Duodenal mucosa (tissue), 2 donors: ENCODE data around the gene TMEM175.
"Not testable (repeated sequence)": the region's sequence is repeated elsewhere in the genome, so short reads cannot be mapped to it uniquely, and the experiment has no call there.

Experiments used
- H3K27ac ChIP-seq: one replicate; pipeline ENCODE4 v1.7.0; 2013; ENCODE audit warnings: low read depth, low read length
- H3K27me3 ChIP-seq, 2 donors: one replicate each; pipeline ENCODE4 v1.7.0; 2013; ENCODE audit warnings: low read length in 2 of 2, control low read depth in 1 of 2; ENCODE audit not compliant: insufficient read depth in 2 of 2, control insufficient read depth in 1 of 2
- H3K36me3 ChIP-seq, 2 donors: one replicate each; pipeline ENCODE4 v1.7.0; 2013; ENCODE audit warnings: low read length in 2 of 2, control low read depth in 1 of 2; ENCODE audit not compliant: insufficient read depth in 2 of 2, control insufficient read depth in 1 of 2
- H3K4me1 ChIP-seq, 2 donors: one replicate each; pipeline ENCODE4 v1.7.0; 2013; ENCODE audit warnings: low read length in 2 of 2, control low read depth in 1 of 2; ENCODE audit not compliant: insufficient read depth in 2 of 2, control insufficient read depth in 1 of 2
- H3K4me3 ChIP-seq, 2 donors: one replicate each; pipeline ENCODE4 v1.7.0; 2013; ENCODE audit warnings: low read length in 2 of 2, low read depth in 1 of 2
- H3K9ac ChIP-seq, 2 donors: one replicate each; pipeline ENCODE4 v1.7.0; 2013; ENCODE audit warnings: low read length in 2 of 2, low read depth in 1 of 2
- H3K9me3 ChIP-seq, 2 donors: one replicate each; pipeline ENCODE4 v1.7.0; 2013; ENCODE audit warnings: low read length in 2 of 2, control low read depth in 1 of 2; ENCODE audit not compliant: control insufficient read depth in 1 of 2

TMEM175 gene

GRCh38 chr4:925771-926500 lies 6.3 kb upstream of the TMEM175 start:
- H3K4me3 ChIP-seq = no peak overlapping the region
- H3K27me3 ChIP-seq = no peaks in the 10 kb centered on the region
- peaks cover 24 to 40% of the 10 kb centered on the region in 2 donors for H3K4me1 ChIP-seq
- no peaks in the 10 kb centered on the region for H3K9me3 ChIP-seq
- no peak overlapping the region for H3K27ac ChIP-seq
- H3K9ac ChIP-seq = no peak overlapping the region
- peaks cover 0 to 6% of the 10 kb centered on the region in 2 donors for H3K36me3 ChIP-seq

DNA sequence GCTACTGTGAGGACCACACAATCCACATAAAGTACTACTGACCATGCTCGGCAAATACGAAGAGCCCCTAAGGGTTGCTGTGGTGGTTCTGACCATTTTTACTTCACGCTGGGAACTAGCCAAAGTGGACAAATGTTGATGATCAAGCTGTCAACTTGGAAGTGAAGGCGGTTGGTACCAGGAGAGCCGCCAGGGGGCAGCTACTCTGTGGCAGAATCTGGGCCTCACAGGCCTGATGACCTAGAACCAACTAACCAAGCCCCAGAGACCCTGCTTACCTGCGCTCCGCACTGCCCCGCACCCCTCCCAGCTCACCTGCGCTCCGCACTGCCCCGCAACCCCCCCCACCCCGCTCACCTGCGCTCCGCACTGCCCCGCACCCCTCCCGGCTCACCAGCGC lies 5.7 kb upstream of the TMEM175 start:
- Histone ChIP-seq H3K4me3 (no peak overlapping the region), H3K4me1 (peaks cover 27 to 46% of the 10 kb centered on the region in 2 donors), H3K9me3 (no peaks in the 10 kb centered on the region), H3K9ac (no peak overlapping the region), H3K36me3 (peaks cover 0 to 6% of the 10 kb centered on the region in 2 donors), H3K27ac (no peak overlapping the region), H3K27me3 (no peaks in the 10 kb centered on the region)

- H3K27ac ChIP-seq, H3K9ac ChIP-seq, H3K9me3 ChIP-seq, H3K4me3 ChIP-seq, H3K27me3 ChIP-seq, H3K36me3 ChIP-seq: not testable (repeated sequence)
- H3K4me1 ChIP-seq = peaks cover 27 to 47% of the 10 kb centered on the region in 2 donors
These were observed 4.7 kb upstream of the TMEM175 start for GRCh38 chr4:927566-927965.

DNA sequence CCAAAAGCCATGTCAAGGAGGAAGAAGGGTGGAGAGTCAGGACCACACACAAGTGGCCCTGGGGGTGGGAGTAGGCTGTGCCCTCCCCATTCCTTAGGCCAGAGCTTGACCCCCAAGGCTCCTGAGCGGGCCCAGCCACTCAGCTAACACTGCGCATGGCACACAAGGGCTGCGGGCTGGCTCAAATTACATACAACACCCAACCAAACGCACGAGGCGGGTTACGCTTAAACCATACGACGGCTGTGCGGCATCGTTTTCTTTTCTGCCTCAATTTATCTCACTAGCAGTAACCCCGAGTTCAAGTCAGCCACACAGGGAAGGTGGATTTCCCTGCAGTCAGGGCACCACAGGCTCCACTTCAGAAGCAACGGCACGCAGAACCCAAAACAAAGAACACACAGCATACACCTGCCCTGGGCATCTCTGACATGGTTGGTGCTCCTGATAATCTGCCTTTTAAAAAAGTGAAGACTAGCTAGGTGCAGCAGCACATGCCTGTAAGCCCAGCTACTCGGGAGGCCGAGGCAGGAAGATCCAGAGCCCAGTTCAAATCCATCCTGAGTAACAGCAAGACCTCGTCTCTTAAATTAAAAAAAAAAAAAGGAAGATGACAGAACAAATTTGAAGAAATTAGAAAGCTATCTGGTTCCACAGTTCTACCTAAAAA lies 3.0 kb upstream of the TMEM175 start:
- Histone ChIP-seq H3K27ac (no peak overlapping the region), H3K4me1 (peaks cover 31 to 45% of the 10 kb centered on the region in 2 donors), H3K9ac (no peak overlapping the region), H3K9me3 (no peaks in the 10 kb centered on the region), H3K36me3 (no peaks in the 10 kb centered on the region), H3K27me3 (no peaks in the 10 kb centered on the region), H3K4me3 (no peak overlapping the region)

DNA sequence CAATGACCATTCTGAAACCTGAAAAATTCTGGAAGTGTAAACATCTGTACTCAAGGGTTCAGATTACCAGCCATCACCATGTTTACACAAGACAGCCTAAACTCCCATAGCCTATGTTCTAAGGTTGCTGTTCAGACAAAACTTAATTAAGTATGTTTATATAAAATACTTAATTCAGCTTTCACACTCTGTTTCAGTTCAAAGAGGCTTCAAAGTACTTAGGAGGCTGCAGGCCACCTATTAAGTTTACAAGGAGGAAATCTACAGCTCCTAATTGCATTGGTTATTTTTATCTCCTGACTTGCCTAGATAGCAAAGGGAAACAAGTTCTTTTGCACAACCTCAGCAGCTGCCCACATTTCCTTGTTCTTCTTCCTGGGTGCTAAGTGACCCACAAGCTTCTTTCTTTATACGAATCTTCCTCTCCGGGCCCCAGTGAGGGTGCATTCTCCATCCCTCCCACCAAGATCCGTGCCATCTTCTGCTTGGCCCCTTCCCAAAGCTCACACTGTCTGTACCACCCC lies 2.2 kb upstream of the TMEM175 start:
- Histone ChIP-seq H3K4me3 (peak overlapping the region; percentile 93 to 99), H3K9me3 (no peaks in the 10 kb centered on the region), H3K4me1 (peaks cover 31 to 41% of the 10 kb centered on the region in 2 donors), H3K27me3 (no peaks in the 10 kb centered on the region), H3K27ac (no peak overlapping the region), H3K9ac (peak overlapping the region; percentile 97), H3K36me3 (no peaks in the 10 kb centered on the region)

- Histone ChIP-seq H3K27ac (peak overlapping the region; percentile 97), H3K27me3 (no peaks in the 10 kb centered on the region), H3K4me3 (peak overlapping the region; percentile 93 to 99), H3K36me3 (no peaks in the 10 kb centered on the region), H3K9ac (peak overlapping the region; percentile 97), H3K9me3 (no peaks in the 10 kb centered on the region), H3K4me1 (peaks cover 28 to 41% of the 10 kb centered on the region in 2 donors)
These were observed 1.4 kb upstream of the TMEM175 start for GRCh38 chr4:930827-931193.

DNA sequence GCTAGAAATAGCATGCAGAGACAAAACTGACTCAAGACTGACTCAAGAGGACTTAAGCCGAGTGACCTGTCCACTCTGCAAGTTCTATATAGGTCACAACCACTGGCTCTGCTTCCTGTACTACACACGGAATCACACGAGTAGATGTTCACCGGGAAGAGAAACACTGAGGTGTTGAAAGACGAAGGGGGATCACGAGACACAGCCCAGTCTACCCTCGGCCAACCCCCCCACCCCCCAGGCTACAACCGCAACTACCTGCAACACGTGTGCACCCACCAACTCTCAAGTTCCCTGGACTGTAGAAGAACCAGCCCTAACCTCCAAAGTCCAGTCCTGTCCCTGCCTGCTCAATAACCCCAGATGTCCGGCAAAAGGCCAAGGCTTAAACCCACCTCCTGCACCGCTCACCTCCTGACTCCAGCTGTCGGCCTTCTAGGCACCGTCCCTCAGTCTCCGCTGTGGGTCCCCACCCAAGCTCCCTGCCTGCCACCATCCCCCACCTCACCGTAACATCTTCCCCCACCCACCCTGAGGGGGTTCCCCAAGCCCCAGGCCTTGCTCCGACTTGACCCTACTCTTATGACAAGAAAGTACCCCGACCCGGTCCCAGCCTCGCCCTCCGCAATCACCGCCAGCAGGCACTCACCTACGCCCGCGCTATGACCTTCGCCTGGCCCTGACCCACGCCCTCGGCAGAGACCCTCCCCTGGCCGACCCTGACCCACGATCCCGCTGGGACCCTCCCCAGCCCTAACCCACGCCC lies 883 bp upstream of the TMEM175 start:
- Histone ChIP-seq H3K4me3 (peak overlapping the region; percentile 93 to 99), H3K27me3 (no peaks in the 10 kb centered on the region), H3K9ac (peak overlapping the region; percentile 97), H3K36me3 (no peaks in the 10 kb centered on the region), H3K4me1 (peaks cover 27 to 41% of the 10 kb centered on the region in 2 donors), H3K9me3 (no peaks in the 10 kb centered on the region), H3K27ac (peak overlapping the region; percentile 97)

DNA sequence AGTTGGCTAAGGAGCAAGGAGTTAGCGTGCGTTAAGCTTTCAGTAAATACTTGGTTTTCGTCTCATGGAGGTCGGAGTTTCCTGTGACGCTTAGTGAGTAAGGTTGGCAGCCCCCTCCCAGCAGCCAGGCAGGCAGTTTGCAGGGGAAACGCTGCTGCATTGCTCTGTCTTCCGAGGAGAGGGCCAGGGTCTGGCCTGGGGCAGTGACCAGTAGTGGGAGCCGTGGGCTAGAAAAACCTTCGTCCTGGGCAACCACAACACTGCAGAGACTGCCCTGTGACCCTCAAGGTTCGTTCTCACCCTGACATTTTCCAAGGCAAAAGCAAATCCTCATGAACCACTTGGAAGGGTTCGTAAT lies 432 bp downstream of the TMEM175 start:
- no peaks in the 10 kb centered on the region for H3K27me3 ChIP-seq
- peak overlapping the region; percentile 40 for H3K27ac ChIP-seq
- H3K9ac ChIP-seq = peak overlapping the region; percentile 93 to 97
- H3K9me3 ChIP-seq = no peaks in the 10 kb centered on the region
- H3K4me3 ChIP-seq = peak overlapping the region; percentile 93 to 99
- no peaks in the 10 kb centered on the region for H3K36me3 ChIP-seq
- H3K4me1 ChIP-seq = peaks cover 27 to 40% of the 10 kb centered on the region in 2 donors

GRCh38 chr4:939508-939907 lies 7.2 kb downstream of the TMEM175 start:
- not testable (repeated sequence) for H3K9me3 ChIP-seq, H3K4me1 ChIP-seq, H3K27me3 ChIP-seq, H3K9ac ChIP-seq, H3K36me3 ChIP-seq, H3K27ac ChIP-seq, H3K4me3 ChIP-seq
